ENCODE measurements around the gene MRPS27.

Gene MRPS27

GRCh38 chr5:72293495-72294055, 26.5 kb downstream of the MRPS27 start:
- in situ Hi-C loops (cut with MboI; ENCODE audit: low sequenced_read_pairs), result no loop called here

DNA sequence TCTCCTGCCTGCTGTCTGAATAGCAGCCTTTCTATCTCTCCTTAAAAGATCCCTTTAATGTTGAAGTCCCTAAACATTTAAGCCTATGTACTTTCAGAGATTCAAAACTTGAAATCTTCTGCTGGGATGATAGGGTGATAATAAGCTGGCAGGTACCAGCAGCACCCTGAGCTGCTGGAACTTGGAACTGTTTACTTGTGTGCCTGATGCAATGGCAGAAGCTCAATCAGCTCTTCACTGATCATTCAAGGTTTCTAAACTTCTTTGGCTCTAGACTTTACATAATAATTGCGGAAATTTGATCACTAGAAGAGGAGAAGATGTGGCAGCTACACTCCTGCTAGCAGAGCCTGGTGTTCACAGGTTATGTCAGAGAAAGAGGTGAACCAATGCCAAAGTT, 27.6 kb downstream of the MRPS27 start:
- in situ Hi-C loops (cut with MboI; ENCODE audit: low sequenced_read_pairs), result no loop called here

GRCh38 chr5:72291601-72292000, 28.4 kb downstream of the MRPS27 start:
- in situ Hi-C loops (cut with MboI; ENCODE audit: low sequenced_read_pairs), result no loop called here

DNA sequence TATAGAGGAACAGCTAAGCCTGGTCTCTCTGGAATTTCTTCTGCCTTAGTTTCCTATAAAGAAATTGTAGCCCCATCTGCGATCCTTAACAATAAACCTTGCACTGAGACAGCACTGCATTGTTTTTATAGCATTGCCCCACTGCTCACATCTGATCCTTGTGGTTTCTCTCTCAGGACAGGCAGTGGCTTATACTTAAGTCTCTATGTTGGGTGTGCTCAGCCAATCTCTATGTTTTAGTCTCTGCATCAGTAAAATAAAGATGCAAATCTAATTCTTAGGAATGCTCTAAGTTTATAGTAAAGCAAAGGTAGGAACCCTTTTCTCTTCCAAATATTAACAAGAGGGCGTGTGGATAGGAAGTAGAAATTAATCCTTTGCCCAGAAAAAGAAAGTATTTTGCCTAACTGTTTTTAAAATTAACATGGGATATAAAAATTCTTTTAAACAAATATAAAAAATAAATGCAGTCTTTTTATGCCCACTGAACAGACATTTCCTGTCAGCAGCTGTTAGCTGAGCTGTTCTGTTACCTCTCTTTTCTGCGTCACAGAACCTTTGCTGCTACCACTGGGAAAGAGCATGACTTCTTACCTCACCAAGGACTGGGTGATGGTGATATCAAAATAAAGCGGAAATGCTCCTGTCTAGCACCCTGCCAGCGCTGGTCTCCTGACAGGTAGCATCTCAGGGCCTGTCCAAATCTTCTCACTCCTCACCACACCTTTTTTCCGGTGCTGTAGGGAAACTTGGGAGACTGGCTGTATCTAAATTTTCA, 29.5 kb downstream of the MRPS27 start:
- in situ Hi-C loops (cut with MboI; ENCODE audit: low sequenced_read_pairs), result no loop called here

DNA sequence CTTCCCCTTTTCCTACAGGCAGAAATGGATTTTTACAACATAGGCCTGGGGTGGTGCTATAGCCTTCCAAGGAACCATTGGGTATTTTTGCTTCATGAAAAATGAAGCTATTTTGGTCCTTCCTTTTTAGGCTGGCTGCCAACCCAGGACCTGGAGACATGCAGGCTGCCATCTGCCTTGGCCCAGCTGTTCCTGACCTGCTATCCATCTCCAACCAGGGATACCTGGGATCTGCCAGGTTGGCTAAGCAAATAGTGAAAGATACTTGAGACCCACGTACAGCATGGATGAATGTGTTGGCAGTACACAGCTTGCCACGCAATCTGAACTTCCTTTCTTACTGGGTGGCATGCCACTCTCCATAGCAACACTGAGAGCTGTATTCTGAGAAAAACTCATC, 31.1 kb downstream of the MRPS27 start:
- in situ Hi-C loops (cut with MboI; ENCODE audit: low sequenced_read_pairs), result no loop called here

- in situ Hi-C loops (cut with MboI; ENCODE audit: low sequenced_read_pairs), result no loop called here
These were observed 33.2 kb downstream of the MRPS27 start for GRCh38 chr5:72286798-72287197.

DNA sequence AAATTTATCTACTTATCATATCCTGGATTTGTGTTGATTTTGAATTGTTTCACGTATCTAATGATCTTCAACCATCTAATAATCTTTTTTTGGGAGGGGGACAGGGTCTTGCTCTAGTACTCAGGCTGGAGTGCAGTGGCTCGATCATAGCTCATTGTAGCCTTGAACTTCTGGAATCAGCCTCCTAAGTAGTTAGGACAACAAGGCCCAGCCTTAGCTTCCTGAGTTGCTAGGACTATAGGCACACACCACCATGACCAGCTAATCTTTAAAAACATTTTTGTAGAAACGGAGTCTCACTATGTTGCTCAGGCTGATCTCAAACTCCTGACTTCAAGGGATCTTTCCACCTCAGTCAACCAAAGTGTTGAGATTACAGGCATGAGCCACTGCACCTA, 34.6 kb downstream of the MRPS27 start:
- in situ Hi-C loops (cut with MboI; ENCODE audit: low sequenced_read_pairs), result no loop called here

DNA sequence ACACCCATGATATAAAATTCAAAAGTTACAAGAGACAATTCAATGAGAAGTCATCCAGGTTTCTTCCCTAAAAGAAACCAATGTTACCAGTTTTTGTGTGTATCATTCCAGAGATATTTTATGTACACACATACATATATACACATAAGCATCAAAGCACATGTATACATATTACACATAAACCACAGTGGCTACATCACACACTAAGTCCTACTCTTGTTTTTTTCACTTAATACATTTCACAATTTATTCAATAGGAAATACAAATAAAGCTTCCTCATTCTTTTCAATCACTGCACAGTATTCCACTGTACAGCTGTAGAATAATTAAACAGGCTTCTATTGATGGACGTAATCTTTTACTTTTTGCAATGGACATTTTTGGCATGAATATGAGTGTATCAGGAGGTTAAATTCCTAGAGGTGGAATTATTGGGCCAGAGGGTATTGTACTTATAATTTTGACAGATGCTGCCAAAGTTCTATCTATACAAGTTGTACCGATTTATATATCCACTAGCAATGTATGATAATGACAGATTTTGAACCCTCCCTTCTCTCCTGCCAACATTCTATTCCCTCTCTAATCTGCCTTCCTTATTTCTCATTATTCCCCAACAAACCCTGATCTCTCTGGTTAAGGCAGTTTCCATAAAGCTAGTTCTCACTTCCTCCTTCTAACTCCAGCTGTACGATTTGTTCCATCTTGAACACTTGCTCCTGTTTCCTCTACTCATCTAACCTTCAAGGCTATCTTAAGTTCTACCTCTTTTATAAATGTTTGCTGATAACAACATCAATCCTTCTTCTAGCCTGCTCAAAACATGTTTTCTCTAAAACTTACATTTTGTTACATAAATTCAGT, 35.2 kb downstream of the MRPS27 start:
- in situ Hi-C loops (cut with MboI; ENCODE audit: low sequenced_read_pairs), result no loop called here

DNA sequence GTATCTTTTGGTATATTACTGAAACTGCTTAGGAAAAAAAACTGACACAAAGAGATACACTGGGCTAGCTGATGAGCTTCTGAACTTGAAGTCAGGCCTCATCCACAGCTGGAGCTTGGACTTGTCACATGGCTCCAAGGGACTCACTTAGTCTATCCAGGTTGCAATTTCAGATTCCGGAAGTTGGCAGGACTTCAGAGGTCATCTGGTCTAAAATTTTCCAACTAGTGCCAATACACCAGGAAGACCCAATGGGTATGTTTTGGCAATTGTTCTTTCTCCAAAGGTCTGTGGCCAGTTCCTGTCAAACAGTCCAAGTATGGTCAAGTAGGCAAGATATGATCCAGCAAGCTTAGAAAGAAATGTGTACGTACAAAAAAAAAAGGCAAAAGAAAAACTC, 36.7 kb downstream of the MRPS27 start:
- in situ Hi-C loops (cut with MboI; ENCODE audit: low sequenced_read_pairs), result no loop called here

DNA sequence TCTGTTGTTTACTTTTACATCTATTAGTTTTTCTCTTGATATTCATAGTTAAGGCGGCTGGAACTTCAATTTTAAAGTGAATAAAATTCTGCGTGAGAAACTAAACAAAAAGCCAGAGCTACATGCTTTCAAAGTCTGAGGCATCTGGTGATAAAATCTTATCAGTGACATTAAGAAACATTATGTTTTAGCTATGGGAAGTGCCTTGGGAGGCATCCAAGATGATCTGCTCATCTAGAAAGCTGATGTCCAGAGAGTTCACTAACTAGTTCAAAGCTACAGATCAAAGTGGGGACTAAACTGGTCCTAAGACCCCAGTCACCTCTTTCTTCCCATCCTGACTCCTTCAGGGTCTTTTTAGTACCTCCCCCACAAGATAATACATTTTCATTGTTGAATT, 37.2 kb downstream of the MRPS27 start:
- in situ Hi-C loops (cut with MboI; ENCODE audit: low sequenced_read_pairs), result no loop called here

GRCh38 chr5:72281764-72282499, 38.1 kb downstream of the MRPS27 start:
- in situ Hi-C loops (cut with MboI; ENCODE audit: low sequenced_read_pairs), result no loop called here

DNA sequence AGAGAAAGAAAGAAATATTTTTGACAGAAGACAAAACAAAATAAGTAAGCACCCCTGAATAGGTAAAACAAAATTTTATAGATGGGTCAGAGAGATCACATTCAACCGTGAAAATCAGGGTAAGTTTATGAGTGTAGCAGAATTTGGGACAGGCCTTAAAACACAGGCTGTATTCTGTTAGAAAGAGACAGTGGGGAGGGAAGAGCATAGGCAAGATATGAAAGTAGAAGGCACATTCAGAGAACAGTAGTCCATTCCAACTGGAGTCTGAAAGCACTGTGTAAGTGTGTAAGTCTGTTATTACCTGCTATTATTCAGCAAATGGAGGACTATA, 38.6 kb downstream of the MRPS27 start:
- in situ Hi-C loops (cut with MboI; ENCODE audit: low sequenced_read_pairs), result no loop called here

DNA sequence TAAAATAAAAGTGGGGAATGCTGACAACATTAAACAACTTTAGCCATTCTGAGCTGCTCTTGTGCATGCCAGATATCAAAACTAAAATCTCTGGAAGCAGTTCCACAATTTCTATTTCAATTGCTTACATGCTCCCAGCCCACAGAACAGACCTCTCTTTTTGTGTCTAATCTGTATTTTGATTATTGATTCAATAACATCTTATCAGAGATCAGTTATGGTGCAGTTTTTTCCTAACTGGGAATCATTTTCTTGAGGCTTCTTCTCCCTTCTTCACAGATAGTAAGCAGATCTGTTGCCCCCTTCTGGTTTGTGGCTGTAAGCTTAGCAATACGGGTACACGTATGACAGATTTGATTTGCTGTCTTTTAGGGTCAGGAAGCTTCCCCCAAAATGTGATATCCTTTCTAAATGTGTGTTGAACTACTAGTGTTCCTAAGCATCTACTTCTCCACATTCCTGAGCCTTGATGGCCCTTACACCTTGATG, 39.4 kb downstream of the MRPS27 start:
- in situ Hi-C loops (cut with MboI; ENCODE audit: low sequenced_read_pairs), result no loop called here

- in situ Hi-C loops (cut with MboI; ENCODE audit: low sequenced_read_pairs), result no loop called here
These were observed 43.8 kb downstream of the MRPS27 start for GRCh38 chr5:72276219-72276752.

DNA sequence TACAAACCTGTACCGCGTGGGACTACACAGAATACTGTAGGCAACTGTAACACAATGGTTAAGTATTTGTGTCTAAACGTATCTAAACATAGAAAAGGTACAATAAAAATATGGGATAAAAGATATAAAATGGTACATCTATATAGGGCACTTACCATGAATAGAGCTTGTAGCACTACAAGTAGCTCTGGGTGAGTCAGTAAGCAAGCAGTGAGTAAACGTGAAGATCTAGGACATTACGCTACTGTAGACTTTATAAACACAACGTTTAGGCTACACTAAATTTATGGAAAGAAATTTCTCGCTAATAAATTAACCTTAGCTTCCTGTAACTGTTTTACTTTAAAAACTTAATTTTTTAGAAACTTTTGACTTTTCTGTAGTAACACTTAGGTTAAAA, 46.5 kb downstream of the MRPS27 start:
- in situ Hi-C loops (cut with MboI; ENCODE audit: low sequenced_read_pairs), result no loop called here

DNA sequence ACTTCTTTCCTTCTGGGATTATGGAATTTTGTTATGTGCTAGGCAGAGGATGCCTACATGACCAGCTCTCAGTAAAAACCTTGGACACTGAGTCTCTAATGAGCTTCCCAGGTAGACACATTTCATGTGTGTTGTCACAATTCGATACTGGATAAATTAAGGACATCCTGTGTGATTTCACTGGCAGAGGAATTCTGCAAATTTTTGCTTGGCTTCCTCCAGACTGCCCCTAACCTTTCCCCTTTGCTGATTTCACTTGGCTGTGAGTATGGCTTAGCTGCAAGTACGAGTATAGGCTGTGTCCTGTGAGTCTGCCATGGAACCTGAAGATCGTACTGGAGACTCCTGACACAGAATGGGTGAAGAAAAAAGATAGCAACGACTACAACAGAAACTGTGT, 47.6 kb downstream of the MRPS27 start:
- in situ Hi-C loops (cut with MboI; ENCODE audit: low sequenced_read_pairs), result no loop called here

- in situ Hi-C loops (cut with MboI; ENCODE audit: low sequenced_read_pairs), result no loop called here
These were observed 48.3 kb downstream of the MRPS27 start for GRCh38 chr5:72271702-72272101.

DNA sequence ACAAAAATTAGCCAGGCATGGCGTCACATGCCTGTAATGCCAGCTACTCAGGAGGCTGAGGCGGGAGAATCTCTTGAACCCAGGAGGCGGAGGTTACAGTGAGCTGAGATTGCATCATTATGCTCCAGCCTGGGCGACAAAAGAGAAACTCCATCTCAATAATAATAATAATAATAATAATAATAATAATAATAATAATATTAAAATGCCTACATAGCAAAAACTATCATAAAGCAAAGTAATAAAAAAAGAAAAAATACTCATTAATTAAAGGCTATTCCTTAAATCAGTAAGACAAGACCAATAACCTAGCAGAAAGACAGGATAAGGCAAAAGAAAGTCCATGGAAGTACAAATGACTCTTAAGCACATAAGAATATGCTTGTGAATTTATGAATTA, 50.0 kb downstream of the MRPS27 start:
- in situ Hi-C loops (cut with MboI; ENCODE audit: low sequenced_read_pairs), result no loop called here

- in situ Hi-C loops (cut with MboI; ENCODE audit: low sequenced_read_pairs), result no loop called here
These were observed 50.6 kb downstream of the MRPS27 start for GRCh38 chr5:72269411-72269780.

- in situ Hi-C loops (cut with MboI; ENCODE audit: low sequenced_read_pairs), result no loop called here
These were observed 51.2 kb downstream of the MRPS27 start for GRCh38 chr5:72268753-72269410.
